SHP77 treated with DMSO at 0.1 percent for 48 hours (cell line): ENCODE measurements around the gene FKBP1C.
"Not testable (repeated sequence)": the region's sequence is repeated elsewhere in the genome, so short reads cannot be mapped to it uniquely, and the experiment has no call there.

ENCODE experiments used
- DNase-seq: peaks from one replicate; lab custom pipeline; 2025; lab: John Stamatoyannopoulos, UW

The FKBP1C gene

GRCh38 chr6:63211343-63211742 is at the start of gene FKBP1C:
TSS of gene FKBP1C (plus strand) at chr6:63211469.
- DNase-seq: not testable (repeated sequence)

DNA sequence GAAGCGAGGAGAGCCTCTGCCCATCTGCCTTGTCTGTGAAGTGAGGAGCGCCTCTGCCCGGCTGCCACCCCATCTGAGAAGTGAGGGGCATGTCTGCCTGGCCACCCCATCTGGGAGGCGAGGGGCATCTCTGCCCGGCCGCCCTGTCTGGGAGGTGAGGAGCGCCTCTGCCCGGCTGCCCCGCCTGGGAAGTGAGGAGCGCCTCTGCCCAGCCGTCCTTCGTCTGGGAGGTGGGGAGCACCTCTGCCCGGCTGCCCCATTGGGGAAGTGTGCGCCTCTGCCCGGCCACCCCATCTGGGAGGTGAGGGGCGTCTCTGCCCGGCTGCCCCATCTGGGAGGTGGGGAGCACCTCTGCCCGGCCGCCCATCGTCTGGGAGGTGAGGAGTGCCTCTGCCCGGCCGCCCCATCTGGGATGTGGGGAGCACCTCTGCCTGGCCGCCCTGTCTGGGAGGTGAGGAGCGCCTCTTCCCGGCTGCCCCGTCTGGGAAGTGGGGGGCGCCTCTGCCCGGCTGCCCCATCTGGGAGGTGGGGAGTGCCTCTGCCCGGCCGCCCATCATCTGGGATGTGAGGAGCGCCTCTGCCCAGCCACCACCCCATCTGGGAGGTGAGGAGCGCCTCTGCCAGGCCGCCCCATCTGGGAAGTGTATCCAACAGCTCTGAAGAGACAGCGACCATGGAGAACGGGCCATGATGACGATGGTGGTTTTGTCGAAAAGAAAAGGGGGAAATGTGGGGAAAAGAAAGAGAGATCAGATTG is 47.0 kb upstream of the FKBP1C start:
- DNase-seq: not testable (repeated sequence)

DNA sequence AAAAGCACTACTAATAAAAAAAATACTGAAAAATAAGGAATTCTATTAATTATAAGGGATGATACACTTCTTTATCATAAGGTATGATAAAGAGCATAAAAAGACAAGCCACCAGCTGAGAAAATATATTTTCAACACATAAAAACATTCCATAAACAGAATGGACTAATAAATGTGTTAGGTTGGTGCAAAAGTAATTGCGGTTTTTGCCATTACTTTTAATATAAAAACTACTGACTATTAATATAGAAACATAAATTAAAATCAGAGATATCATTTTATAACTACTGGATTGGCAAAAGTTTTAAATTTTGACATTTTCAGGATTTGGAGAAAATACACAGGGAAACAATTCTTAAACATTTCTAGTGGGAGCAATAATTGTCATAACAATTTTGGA is 37.1 kb upstream of the FKBP1C start:
- no peak for DNase-seq

- DNase-seq: no peak
Observed at GRCh38 chr6:63176181-63176580, 35.1 kb upstream of the FKBP1C start.

DNA sequence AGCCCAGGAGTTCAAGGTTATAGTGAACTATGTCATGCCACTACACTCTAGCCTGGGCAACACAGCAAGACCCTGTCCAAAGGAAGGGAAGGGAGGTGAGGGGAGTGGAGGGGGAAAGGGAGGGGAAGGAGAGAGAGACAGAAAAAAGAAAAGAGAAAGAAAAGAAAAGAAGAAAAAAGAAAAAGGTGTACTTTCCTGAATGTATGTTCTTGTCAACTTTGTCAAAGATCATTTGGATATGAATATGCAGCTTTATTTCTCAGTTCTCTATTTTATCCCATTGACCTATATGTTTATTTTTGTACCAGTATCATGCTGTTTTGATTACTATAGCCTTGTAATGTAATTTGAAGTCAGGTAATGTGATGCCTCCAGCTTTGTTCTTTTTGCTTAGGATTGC is 30.9 kb upstream of the FKBP1C start:
- DNase-seq: no peak

DNA sequence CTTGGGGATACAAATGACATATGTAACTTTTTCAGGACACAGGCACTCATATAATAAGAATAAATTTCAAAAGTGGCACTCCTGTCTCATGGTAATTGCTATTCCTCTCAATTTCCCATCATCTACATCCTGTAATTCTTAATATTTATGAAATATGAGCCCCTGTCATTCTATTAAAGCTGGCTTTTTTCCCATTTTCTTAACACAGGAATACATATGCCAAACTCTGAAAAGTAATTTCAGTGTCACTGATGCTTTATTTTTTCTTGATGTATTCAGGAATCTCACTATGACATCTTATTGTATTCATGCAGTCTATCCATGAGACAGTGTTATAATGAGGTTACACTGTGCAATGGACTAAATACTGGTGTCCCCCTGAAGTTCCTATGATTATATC is 24.3 kb upstream of the FKBP1C start:
- no peak for DNase-seq

DNA sequence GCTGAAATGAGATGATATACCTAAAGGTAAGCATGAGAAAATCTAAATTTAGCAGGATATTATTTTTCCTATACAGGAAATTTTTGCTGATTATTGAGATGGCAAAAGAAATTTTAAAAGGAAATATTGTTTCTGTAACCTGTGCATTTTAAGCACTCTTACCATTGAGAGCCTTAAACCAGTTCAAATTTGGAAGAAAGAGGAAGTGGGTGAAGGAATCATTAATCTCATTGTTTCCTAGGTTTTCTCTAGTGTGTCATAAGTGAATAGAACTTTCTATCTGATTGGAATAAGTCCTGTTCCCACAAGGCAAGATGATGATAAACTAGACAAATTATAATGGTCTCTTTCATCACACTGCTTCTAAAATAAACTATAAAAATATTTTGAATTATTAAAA is 22.4 kb upstream of the FKBP1C start:
- no peak for DNase-seq

GRCh38 chr6:63193324-63193723 is 17.9 kb upstream of the FKBP1C start:
- no peak for DNase-seq

GRCh38 chr6:63197741-63198140 is 13.5 kb upstream of the FKBP1C start:
- no peak for DNase-seq

DNA sequence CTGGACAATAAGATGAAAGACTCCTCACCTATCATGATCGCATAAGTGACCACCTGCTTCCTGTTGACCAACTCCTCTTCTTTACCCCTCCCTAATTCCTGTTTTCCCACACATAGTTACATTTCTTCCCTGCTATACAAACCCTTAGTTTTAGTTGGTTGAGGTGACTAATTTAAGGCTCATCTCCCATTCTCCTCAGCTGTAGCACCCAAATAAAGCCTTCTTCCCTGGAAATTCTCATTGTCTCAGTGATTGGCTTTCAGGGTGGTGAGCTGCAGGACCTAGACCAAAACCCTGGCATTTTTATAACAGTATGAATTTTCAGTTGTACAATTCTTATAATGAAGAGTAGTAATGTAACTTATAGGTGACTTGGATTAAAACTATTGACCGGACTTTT is 2.1 kb downstream of the FKBP1C start:
- DNase-seq: no peak

DNA sequence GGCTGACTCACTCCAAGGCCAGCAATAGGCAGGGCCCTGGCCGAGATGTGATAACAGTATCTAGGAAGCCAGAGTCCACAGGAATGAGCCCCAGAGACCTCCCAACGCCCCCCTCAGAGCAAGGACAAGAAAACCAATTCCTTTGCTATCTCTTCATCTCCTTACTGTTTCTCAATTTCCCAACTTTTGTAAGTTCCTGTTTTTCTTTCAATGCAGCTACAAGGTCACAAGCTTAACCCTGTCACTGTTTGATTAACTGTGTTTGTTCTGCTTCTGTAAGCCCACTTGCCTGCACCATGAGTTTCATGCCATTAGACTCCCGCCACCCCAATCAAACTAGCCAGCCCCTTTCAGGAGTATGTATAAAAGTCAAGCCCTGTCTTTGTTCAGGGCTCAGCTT is 3.5 kb downstream of the FKBP1C start:
- DNase-seq: no peak

GRCh38 chr6:63224179-63224578 is 12.9 kb downstream of the FKBP1C start:
- DNase-seq: no peak

GRCh38 chr6:63225987-63226386 is 14.7 kb downstream of the FKBP1C start:
- DNase-seq: not testable (repeated sequence)

- DNase-seq: not testable (repeated sequence)
Observed at GRCh38 chr6:63227928-63228894, 16.9 kb downstream of the FKBP1C start.

DNA sequence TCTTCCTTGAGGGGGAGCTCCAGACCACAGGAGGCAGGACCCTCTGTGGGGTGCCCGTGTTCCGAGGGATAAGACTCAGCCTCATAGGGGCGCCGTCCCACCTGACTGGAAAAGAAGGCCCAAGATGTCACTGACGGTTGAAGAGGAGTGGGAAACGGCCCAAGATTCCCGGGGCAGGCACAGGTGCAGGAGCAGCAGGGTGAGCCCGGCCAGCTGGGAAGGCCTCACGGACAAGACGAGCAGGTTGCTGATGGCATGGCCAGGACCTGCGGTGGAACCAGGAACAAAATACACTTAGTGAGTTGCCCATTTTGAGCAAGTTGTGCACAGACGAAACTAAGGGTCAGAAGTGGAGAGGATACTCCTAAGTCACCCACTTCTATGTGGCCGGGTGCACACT is 18.8 kb downstream of the FKBP1C start:
- not testable (repeated sequence) for DNase-seq

GRCh38 chr6:63230511-63230910 is 19.2 kb downstream of the FKBP1C start:
- DNase-seq: not testable (repeated sequence)

DNA sequence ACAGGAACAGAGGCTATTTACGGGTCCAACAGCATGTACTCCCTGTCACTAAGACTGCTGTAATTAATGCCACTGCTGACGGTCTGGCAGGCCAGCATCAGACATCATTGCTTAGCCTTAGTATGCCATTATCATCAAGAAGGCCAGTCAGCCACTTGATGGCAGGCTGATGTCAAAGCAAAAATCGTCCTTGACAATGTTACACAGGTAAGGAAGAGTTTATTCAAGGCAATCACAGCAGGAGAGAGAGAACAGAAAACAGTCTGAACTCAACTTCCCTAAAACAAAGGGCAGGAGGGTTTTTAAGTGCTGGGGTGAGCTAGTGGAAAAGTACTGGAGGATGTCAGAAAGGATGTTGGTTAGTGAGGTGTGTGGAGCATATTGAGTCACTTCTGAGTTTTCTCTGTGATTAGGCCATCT is 25.1 kb downstream of the FKBP1C start:
- DNase-seq: no peak

DNA sequence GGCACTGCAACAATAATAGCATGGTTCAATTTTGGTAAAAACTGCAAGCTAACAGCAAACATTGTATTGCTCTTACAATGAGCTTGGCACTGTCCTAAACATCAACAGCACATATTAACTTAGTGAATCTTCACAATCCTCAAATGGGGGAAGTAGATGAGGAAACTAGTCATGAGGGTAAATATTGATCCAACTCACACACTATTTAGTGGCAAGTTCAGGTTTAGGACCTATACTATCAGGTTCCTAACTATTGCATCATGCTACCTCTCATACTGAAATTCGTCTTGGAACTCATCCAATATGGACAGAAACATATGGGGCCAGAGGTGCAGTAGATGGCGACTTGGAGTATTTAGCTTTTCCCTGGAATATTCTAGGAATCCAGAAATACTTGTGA is 34.2 kb downstream of the FKBP1C start:
- DNase-seq: no peak

DNA sequence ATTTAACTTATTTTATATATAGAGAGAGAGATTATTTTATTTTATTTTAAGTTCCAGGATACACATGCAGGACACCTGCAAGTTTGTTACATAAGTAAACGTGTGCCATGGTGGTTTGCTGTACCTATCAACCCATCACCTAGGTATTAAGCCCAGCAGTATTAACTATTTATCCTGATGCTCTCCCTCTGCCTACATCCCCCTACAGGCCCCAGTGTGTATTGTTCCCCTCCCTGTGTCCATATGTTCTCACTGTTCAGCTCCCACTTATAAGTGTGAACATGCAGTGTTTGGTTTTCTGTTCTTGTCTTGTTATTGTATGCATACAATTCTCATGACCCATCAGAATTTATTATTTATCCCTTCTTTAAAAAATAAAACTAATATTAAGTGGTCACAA is 34.6 kb downstream of the FKBP1C start:
- DNase-seq: peak; percentile 13

DNA sequence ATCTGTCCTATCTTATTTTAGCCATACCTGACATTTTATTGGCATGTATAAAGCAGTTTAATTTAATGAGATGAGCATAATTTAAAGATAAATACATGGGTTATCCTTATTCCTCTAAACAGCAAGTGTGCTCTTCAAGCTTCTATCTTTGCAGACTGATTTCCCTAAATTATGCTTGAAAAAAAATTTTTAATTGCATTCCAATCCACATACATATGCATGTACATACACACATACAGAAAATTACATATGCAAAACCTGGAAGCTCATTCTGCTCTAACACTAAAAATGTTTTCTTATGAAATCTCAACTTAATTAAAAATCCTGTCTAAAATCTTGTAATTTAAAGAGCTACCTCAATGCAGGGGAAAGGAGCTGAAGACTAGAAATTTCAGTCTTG is 35.3 kb downstream of the FKBP1C start:
- no peak for DNase-seq

DNA sequence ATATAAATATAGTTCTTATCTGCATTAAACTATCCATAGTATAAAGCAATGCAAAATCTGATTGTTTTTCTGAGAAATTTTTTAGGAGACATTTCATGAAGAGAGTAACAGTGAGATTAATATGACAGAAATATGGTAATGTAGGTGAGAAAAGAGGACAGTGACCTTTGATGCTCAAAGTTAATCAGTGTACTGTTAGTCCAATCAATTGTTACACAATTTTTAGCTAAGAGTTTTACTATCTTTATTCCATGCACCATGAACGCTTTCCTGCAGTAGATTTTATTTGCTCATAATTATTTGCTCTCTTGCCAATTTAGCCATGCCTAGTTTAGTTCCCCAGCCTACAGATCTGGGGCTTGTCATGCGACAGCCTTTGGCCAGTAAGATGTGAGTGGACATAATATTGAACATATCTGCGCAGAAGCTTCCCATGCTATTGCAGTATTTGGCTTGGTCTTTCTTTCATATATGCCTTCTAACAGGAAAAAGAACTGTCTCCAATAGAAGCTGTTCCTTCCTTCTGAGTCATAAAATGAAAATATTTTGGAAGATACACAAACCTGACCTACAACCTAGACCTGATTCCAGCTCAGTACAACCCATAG is 38.7 kb downstream of the FKBP1C start:
- DNase-seq: no peak

DNA sequence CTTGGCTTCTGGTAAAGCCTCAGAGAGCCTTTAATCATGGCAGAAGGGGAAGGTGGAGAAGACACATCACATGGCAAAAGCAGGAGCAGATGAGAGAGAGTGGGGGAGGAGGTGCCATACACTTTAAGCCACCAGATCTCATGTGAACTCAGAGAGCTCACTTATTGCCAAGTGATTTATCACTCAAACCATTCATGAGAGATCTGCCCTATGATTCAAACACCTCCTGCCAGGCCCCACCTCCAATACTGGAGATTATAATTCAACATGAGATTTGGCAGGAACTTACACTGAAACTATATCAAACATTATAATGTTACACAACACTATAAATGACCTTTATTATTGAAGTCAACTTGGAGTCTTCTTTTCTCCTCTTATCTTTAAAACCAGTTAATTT is 47.9 kb downstream of the FKBP1C start:
- DNase-seq: no peak

GRCh38 chr6:63261820-63262219 is 50.6 kb downstream of the FKBP1C start:
- DNase-seq: no peak
